NT2/D1 (cell line): ENCODE data around the gene NLRX1.
"Not testable (repeated sequence)": the region's sequence is repeated elsewhere in the genome, so short reads cannot be mapped to it uniquely, and the experiment has no call there.

ENCODE experiments used
- DNase-seq: peaks from one replicate; pipeline ENCODE4 v3.0.0-alpha.2; 2011; ENCODE audit warnings: low read depth, low spot score
- H3K27me3 ChIP-seq: 2 replicates; pipeline ENCODE4 v1.6.0; 2011; ENCODE audit warnings: mild to moderate bottlenecking; ENCODE audit not compliant: insufficient read length, insufficient read depth
- H3K36me3 ChIP-seq: 2 replicates; pipeline ENCODE4 v1.6.1; 2011; ENCODE audit warnings: mild to moderate bottlenecking, low read length, mixed read lengths; ENCODE audit not compliant: insufficient read depth, insufficient read length
- H3K4me1 ChIP-seq: 2 replicates; pipeline ENCODE4 v1.5.1; 2011; ENCODE audit not compliant: insufficient read depth, insufficient read length
- H3K4me3 ChIP-seq: 2 replicates; pipeline ENCODE4 v1.5.1; 2011; ENCODE audit warnings: low read depth; ENCODE audit not compliant: insufficient read length
- H3K9ac ChIP-seq: 2 replicates; pipeline ENCODE4 v1.6.0; 2011; ENCODE audit warnings: low read depth; ENCODE audit not compliant: insufficient read length
- H3K9me3 ChIP-seq: 2 replicates; pipeline ENCODE4 v1.5.1; 2011; ENCODE audit warnings: mild to moderate bottlenecking, low read length; ENCODE audit not compliant: insufficient read depth
- SUZ12 ChIP-seq: IDR thresholded peaks from 2 replicates; pipeline ENCODE4 v1.6.1; 2011; ENCODE audit not compliant: insufficient read length, insufficient read depth; ENCODE audit errors: extremely low read depth
- YY1 ChIP-seq: IDR thresholded peaks from 2 replicates; pipeline ENCODE4 v1.6.1; 2011; ENCODE audit not compliant: insufficient read length, insufficient read depth
- ZNF274 ChIP-seq: IDR thresholded peaks from 2 replicates; pipeline ENCODE4 v1.6.1; 2011; ENCODE audit warnings: mild to moderate bottlenecking, low read depth, low read length

NLRX1 gene

GRCh38 chr11:119180729-119181676 lies 12.5 kb downstream of the NLRX1 start:
- no peak for TF ChIP-seq YY1
- TF ChIP-seq ZNF274: no peak
- TF ChIP-seq SUZ12: no peak
- Histone ChIP-seq H3K4me3 (no peak overlapping the region), H3K9me3 (no peaks in the 10 kb centered on the region), H3K36me3 (peaks cover 19% of the 10 kb centered on the region), H3K27me3 (no peaks in the 10 kb centered on the region), H3K9ac (no peak overlapping the region), H3K4me1 (no peaks in the 10 kb centered on the region)
- DNase-seq: no peak

- TF ChIP-seq YY1 (no peak), ZNF274 (no peak), SUZ12 (no peak)
- Histone ChIP-seq H3K4me1 (no peaks in the 10 kb centered on the region), H3K9ac (no peak overlapping the region), H3K36me3 (peaks cover 18% of the 10 kb centered on the region), H3K27me3 (no peaks in the 10 kb centered on the region), H3K4me3 (no peak overlapping the region), H3K9me3 (no peaks in the 10 kb centered on the region)
- DNase-seq: no peak
Observed at GRCh38 chr11:119181677-119182412, 13.3 kb downstream of the NLRX1 start.

- not testable (repeated sequence) for H3K27me3 ChIP-seq, H3K4me1 ChIP-seq, H3K9me3 ChIP-seq, H3K9ac ChIP-seq, DNase-seq, H3K4me3 ChIP-seq
- peaks cover 13% of the 10 kb centered on the region for H3K36me3 ChIP-seq
Observed at GRCh38 chr11:119184399-119184798, 15.9 kb downstream of the NLRX1 start.

GRCh38 chr11:119185981-119186634 lies 17.6 kb downstream of the NLRX1 start:
- Histone ChIP-seq H3K9ac (no peak overlapping the region), H3K27me3 (no peaks in the 10 kb centered on the region), H3K36me3 (peaks cover 4% of the 10 kb centered on the region), H3K4me1 (peaks cover 6% of the 10 kb centered on the region), H3K9me3 (no peaks in the 10 kb centered on the region), H3K4me3 (no peak overlapping the region)
- no peak for TF ChIP-seq SUZ12
- TF ChIP-seq ZNF274: no peak
- TF ChIP-seq YY1: no peak
- DNase-seq: no peak

GRCh38 chr11:119187123-119187892 lies 18.8 kb downstream of the NLRX1 start:
- TF ChIP-seq YY1 (no peak), SUZ12 (no peak), ZNF274 (no peak)
- Histone ChIP-seq H3K27me3 (no peaks in the 10 kb centered on the region), H3K9ac (no peak overlapping the region), H3K4me3 (no peak overlapping the region), H3K9me3 (no peaks in the 10 kb centered on the region), H3K36me3 (peaks cover 3% of the 10 kb centered on the region), H3K4me1 (peaks cover 6% of the 10 kb centered on the region)
- DNase-seq: no peak

- Histone ChIP-seq H3K36me3 (peaks cover 3% of the 10 kb centered on the region), H3K4me3 (no peak overlapping the region), H3K4me1 (peaks cover 9% of the 10 kb centered on the region), H3K9ac (no peak overlapping the region), H3K27me3 (no peaks in the 10 kb centered on the region), H3K9me3 (no peaks in the 10 kb centered on the region)
- DNase-seq: no peak
- no peak for TF ChIP-seq SUZ12
- no peak for TF ChIP-seq YY1
- TF ChIP-seq ZNF274: no peak
Observed at GRCh38 chr11:119188067-119188466, 19.5 kb downstream of the NLRX1 start.

- peaks cover under 1% of the 10 kb centered on the region for H3K36me3 ChIP-seq
- TF ChIP-seq SUZ12: no peak
- no peak for TF ChIP-seq YY1
- no peak for TF ChIP-seq ZNF274
- H3K9ac ChIP-seq: no peak overlapping the region
- DNase-seq: no peak
- H3K9me3 ChIP-seq: no peaks in the 10 kb centered on the region
- no peaks in the 10 kb centered on the region for H3K27me3 ChIP-seq
- no peak overlapping the region for H3K4me3 ChIP-seq
- H3K4me1 ChIP-seq: peaks cover 9% of the 10 kb centered on the region
Observed at GRCh38 chr11:119188887-119189286, 20.4 kb downstream of the NLRX1 start.
